Activated naive CD8-positive, alpha-beta T cell treated with anti-CD3 and anti-CD28 coated beads, Interleukin-2, amount 10 ng/mL, durations not matched to agents 7 days and 5 days (primary cell): ENCODE measurements around the gene UBE2A. TPM values are rescaled to one million over a fixed set of nuclear protein-coding genes. Genes with fewer than 3 reads are reported as not detected.
A peak's percentile ranks its signal among the peaks of the same experiment; 100 is the strongest.

ENCODE experiments used
- ATAC-seq: fragments of 150-1000 bp; cut with Tn5 transposase; one replicate; pipeline ENCODE4 v1.10.0; 2021; ENCODE audit warnings: low read depth, moderate library complexity
- POLR2A ChIA-PET: fragments of 350-600 bp; sonication (Branson Sonifier 250); formaldehyde crosslinking; loops from one replicate; lab custom pipeline; 2021; ENCODE audit warnings: antibody characterized with exemption; lab: Charles Lee
- DNase-seq: peaks from one replicate; pipeline ENCODE4 v3.0.0; 2021
- H3K27ac Mint-ChIP-seq: one replicate; pipeline ENCODE4 v1.8.0; 2022; ENCODE audit warnings: mild to moderate bottlenecking, mixed read lengths
- H3K27me3 Mint-ChIP-seq: one replicate; pipeline ENCODE4 v1.8.0; 2022; ENCODE audit warnings: mild to moderate bottlenecking, moderate library complexity, mixed read lengths
- H3K36me3 Mint-ChIP-seq: one replicate; pipeline ENCODE4 v1.8.0; 2021; ENCODE audit warnings: mild to moderate bottlenecking, mixed read lengths
- H3K4me1 Mint-ChIP-seq: one replicate; pipeline ENCODE4 v1.8.0; 2021; ENCODE audit warnings: mixed read lengths
- H3K4me3 Mint-ChIP-seq: one replicate; pipeline ENCODE4 v1.8.0; 2022; ENCODE audit warnings: mild to moderate bottlenecking, moderate library complexity, mixed read lengths
- H3K9me3 Mint-ChIP-seq: one replicate; pipeline ENCODE4 v1.8.0; 2021; ENCODE audit warnings: mixed read lengths
- total RNA-seq, 2 experiments: library from RNA; stranded (reverse); gene quantifications; one replicate each; pipeline ENCODE4 v1.2.3, GENCODE V29; 2021

UBE2A gene
- total RNA-seq: 10 to 100 TPM; 72.5 to 73.5 TPM

DNA sequence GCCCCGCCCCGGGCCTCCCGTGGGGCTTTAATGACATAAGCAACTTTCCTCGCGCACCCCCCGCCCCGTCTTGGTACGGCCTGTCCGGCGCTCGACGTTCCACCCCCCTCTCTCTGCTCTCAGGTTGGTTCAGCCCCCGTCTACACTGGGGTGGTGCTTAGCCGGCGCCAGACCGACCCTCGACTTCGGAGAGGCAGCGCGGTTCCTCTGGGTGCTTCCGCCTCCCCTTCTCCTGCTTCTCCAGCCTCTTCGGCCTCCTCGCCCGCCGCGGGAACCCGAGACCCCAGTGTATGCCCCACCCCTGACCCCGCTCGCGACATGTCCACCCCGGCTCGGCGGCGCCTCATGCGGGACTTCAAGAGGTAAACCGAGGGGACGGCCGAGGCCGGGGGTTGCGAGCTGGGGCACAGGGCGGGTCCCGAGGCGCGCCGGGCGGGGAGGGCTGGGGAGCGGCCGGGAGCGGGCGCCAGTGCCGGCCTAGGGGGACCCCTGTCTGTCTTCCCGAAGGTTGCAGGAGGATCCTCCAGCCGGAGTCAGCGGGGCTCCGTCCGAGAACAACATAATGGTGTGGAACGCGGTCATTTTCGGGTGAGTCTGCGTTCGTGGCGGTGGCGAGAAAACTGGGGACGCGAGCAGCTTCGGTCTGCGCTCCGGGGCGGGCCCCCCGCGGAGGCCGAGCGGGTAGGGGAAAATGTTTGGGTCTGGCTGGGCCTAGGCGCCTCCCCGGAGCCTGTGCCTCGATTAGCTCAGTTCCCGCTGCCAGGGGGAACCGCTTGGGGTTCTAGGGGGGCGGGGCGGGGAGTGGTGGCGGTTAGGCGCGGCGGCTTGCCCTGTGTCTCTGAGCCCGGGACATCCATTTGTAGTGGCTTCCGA, at the start of gene UBE2A:
Gene UBE2A (plus strand): TSS at position 170 of the 873 bp plus-strand sequence. CDS start 149 bp downstream, at position 319.
- H3K9me3 Mint-ChIP-seq: no peaks in the 10 kb centered on the region
- H3K4me3 Mint-ChIP-seq: peak within 1 kb of the TSS; percentile 92
- POLR2A ChIA-PET: interaction anchor here (0.6 to 2.2 kb wide), 12 partner anchors 9 to 266 kb away, joined by 3 to 19 read pairs (median 4); partner anchors contain the start of genes NKRF, RPL39, SEPTIN6 and SLC25A5

DNA sequence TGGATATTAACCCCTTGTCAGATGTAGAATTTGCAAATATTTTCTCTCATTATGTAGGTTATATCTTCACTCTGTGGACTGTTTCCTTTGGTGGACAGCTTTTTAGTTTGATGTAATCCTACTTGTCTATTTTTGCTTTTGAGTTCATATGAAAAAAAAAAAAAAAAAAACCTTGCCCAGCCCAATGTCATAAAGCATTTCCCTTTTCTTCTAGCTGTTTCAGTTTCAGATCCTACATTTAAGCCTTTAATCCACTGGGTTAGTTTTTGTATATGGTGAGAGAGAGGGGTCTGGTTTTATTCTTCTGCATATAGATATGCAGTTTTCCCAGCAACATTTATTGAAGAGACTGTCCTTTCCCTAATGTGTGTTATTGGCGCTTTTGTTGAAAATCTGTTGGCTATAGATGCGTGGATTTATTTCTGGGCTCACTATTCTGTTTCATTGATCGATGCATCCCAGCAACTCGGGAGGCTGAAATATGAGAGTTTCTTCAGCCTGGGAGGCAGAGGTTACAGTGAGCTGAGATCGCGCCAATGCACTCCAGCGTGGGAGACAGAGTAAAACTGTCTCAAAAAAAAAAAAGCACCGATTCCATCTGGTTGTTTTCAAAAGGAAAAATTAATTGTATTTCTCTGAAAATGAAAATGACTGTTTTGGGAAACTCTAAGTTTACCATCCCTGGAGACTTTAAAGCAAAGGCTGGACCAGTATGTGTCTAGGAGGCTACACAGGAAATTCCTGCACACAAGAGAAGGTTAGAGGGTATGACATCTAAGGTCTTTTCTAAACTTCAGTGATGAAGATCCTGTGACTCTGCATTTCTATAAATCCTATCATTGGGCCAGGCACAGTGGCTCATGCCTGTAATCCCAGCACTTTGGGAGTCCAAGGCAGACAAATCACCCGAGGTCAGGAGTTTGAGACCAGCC, 44.8 kb upstream of the UBE2A start:
- Mint-ChIP-seq H3K4me3 (no peak overlapping the region), H3K36me3 (no peaks in the 10 kb centered on the region), H3K27ac (no peak overlapping the region), H3K27me3 (no peaks in the 10 kb centered on the region), H3K4me1 (peaks cover 7% of the 10 kb centered on the region), H3K9me3 (no peaks in the 10 kb centered on the region)
- DNase-seq: no peak
- no peak for ATAC-seq
- POLR2A ChIA-PET: interaction anchor here (0.8 kb wide), 1 partner anchor 74 kb away, joined by 3 read pairs; no protein-coding TSS in a partner anchor

More for the DNA sequence above, at the start of gene UBE2A:
- DNase-seq: peak; percentile 88
- H3K27me3 Mint-ChIP-seq: no peaks in the 10 kb centered on the region
- H3K27ac Mint-ChIP-seq: peak within 1 kb of the TSS; percentile 88
- peaks cover 1% of the 10 kb centered on the region for H3K36me3 Mint-ChIP-seq
- peaks cover 11% of the 10 kb centered on the region for H3K4me1 Mint-ChIP-seq
- ATAC-seq: peak; percentile 90

DNA sequence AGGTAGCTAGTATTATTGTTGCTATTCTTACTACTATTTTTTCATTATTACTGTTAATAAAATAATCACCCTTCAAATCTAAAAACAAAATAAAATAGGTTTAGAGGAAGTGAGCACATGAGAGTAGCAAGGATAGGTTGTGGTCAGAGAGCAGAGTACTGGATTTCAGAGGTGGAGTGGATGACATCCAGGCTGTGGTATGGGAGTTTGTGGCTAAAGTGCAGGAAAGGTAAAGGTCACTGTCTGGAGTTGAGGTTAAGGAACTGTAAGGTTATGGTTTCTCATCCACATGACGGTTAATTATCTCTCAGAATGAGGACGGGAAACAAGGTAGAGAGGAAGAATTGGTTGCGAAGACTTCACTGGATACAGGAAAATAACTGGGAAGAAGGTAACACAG, 36.9 kb upstream of the UBE2A start:
- H3K4me1 Mint-ChIP-seq: peaks cover 4% of the 10 kb centered on the region
- ATAC-seq (no peak), DNase-seq (no peak)
- H3K9me3 Mint-ChIP-seq: no peaks in the 10 kb centered on the region
- H3K4me3 Mint-ChIP-seq: no peak overlapping the region
- peaks cover 2% of the 10 kb centered on the region for H3K36me3 Mint-ChIP-seq
- POLR2A ChIA-PET: no interaction called here
- no peaks in the 10 kb centered on the region for H3K27me3 Mint-ChIP-seq
- H3K27ac Mint-ChIP-seq: no peak overlapping the region

DNA sequence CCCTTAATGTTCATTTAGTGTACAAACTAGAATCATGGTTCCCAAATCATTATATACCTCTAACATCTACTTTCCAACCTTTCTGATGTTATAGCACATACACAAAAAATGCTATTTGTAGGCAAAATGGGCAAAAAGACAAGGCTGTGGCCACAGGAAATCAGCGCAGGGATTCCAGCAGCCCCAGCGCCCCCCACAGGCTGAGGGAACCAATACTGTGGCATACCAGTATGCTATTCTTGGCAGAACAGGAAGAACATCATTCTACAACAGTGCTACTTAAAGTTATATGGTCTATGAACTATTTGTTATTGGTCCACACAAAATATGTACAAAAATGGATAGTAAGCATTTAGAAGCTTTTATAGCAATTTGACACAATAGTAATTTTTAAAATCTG, 34.5 kb upstream of the UBE2A start:
- H3K27me3 Mint-ChIP-seq: no peaks in the 10 kb centered on the region
- H3K36me3 Mint-ChIP-seq: peaks cover 2% of the 10 kb centered on the region
- POLR2A ChIA-PET: no interaction called here
- DNase-seq (peak; percentile 26), ATAC-seq (no peak)
- no peak overlapping the region for H3K4me3 Mint-ChIP-seq
- H3K4me1 Mint-ChIP-seq: peaks cover 4% of the 10 kb centered on the region
- H3K9me3 Mint-ChIP-seq: no peaks in the 10 kb centered on the region
- no peak overlapping the region for H3K27ac Mint-ChIP-seq

DNA sequence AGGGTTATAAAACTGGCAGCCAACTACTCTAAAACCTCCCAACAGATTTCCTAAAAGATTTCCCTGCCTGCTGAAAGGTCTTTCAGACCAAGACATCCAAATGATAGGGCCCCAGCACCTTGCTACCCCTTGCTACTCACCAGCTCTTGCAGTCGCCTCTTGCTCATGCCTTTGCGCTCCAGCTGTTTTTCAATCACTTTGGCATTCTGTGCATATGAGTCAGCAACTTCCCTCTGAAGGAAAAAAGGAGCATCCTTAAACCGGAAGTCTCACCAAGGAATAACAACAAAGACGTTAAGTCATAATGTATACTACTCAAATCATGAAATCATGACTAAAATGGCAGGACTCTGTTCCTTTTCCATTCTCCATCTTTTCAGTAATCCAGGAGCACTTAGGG, 33.2 kb upstream of the UBE2A start:
- DNase-seq: no peak
- POLR2A ChIA-PET: no interaction called here
- no peaks in the 10 kb centered on the region for H3K9me3 Mint-ChIP-seq
- no peak overlapping the region for H3K4me3 Mint-ChIP-seq
- H3K27me3 Mint-ChIP-seq: no peaks in the 10 kb centered on the region
- peaks cover 4% of the 10 kb centered on the region for H3K4me1 Mint-ChIP-seq
- H3K36me3 Mint-ChIP-seq: peaks cover 2% of the 10 kb centered on the region
- ATAC-seq: no peak
- no peak overlapping the region for H3K27ac Mint-ChIP-seq

DNA sequence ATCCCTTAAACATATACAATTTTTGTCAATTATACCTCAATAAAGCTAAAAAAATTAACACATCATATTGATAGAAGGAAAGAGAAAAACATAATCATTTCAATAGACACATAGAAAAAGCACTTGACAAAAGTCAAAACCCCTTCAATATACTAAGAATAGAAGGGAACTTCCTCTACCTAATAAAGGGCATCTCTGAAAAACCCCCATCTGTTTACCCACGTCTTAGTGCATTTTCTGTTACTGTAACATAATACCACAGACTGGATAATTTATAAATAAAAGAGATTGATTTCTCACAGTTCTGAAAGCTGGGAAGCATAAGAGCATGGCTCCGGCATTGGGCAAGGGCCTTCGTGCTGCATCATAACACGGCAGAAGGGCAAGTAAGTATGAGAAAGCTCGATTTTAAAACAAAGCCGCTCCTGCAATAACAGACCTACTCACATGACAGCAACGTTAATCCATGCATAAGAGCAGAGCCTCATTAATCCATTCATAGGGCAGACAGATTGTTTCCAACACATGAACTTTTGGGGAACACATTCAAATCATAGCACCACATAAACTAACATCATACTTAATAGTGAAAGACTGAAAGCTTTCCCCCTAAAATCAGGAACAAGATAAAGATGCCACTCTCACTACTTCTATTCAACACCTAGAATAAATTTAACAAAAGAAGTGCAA, 24.9 kb upstream of the UBE2A start:
- ATAC-seq (no peak), DNase-seq (no peak)
- H3K4me3 Mint-ChIP-seq: no peak overlapping the region
- H3K27ac Mint-ChIP-seq: no peak overlapping the region
- POLR2A ChIA-PET: interaction anchor here (0.6 kb wide), 1 partner anchor 181 kb away, joined by 5 read pairs; no protein-coding TSS in a partner anchor
- H3K9me3 Mint-ChIP-seq: no peaks in the 10 kb centered on the region
- no peaks in the 10 kb centered on the region for H3K27me3 Mint-ChIP-seq
- H3K36me3 Mint-ChIP-seq: peaks cover 5% of the 10 kb centered on the region
- no peaks in the 10 kb centered on the region for H3K4me1 Mint-ChIP-seq

DNA sequence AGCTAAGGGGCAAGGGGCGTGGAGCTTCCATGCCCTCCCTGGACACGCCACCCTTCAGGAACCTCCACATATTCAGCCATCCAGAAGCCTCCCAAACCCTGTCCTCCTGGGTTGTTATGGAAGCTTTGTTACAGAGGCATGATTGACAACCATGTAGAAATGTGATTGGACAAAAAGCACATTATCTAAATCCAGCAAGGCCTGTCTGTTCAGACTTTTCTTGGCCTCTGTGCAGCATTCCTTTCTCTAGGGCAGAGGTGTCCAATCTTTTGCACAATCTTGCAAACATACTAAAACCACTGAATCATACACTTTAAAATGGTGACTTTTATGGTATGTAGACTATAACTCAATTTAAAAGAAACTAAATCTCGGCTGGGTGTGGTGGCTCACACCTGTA, 21.9 kb upstream of the UBE2A start:
- POLR2A ChIA-PET: no interaction called here
- no peaks in the 10 kb centered on the region for H3K9me3 Mint-ChIP-seq
- peaks cover 10% of the 10 kb centered on the region for H3K36me3 Mint-ChIP-seq
- no peak overlapping the region for H3K4me3 Mint-ChIP-seq
- ATAC-seq (no peak), DNase-seq (no peak)
- H3K4me1 Mint-ChIP-seq: no peaks in the 10 kb centered on the region
- no peaks in the 10 kb centered on the region for H3K27me3 Mint-ChIP-seq
- no peak overlapping the region for H3K27ac Mint-ChIP-seq

DNA sequence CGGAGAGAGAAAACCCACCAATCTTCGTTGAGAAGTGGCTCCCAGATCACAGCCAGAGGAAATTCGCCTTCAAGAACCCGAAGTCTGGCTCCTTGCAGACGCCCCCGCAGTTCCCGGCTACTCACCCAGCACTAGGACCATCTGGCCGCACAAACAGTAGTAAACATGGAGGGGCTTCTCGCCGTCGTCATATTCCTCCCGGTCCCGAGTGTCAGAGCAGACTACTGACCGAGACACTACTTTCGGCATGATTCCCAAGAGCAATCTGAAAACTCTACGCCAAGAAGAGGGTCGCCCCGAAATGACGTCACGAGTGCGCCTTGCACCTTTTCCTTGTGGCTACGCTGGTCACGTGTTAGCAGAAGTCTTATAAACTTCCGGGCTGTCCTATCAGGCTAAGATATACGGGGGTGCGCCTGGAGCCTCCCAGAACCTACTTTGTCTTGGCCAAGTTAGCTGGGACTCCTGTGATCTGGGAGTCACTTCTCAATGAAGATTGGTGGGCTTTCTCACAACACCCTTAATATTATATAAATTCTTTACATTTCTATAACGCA, 9.2 kb upstream of the UBE2A start, which contains the start of gene STEEP1:
Gene STEEP1 (minus strand): TSS at position 303 of the 557 bp plus-strand sequence. CDS start 54 bp downstream, at position 249.
- Mint-ChIP-seq H3K4me3 (peak within 1 kb of the TSS; percentile 95), H3K4me1 (peaks cover 13% of the 10 kb centered on the region), H3K36me3 (no peaks in the 10 kb centered on the region), H3K27ac (peak within 1 kb of the TSS; percentile 88), H3K27me3 (no peaks in the 10 kb centered on the region), H3K9me3 (no peaks in the 10 kb centered on the region)
- ATAC-seq (peak; percentile 97), DNase-seq (peak; percentile 79)
- POLR2A ChIA-PET: interaction anchor here (1.0 to 1.5 kb wide), 2 partner anchors 9 to 125 kb away, joined by 6 to 7 read pairs; partner anchors contain the start of gene UBE2A

DNA sequence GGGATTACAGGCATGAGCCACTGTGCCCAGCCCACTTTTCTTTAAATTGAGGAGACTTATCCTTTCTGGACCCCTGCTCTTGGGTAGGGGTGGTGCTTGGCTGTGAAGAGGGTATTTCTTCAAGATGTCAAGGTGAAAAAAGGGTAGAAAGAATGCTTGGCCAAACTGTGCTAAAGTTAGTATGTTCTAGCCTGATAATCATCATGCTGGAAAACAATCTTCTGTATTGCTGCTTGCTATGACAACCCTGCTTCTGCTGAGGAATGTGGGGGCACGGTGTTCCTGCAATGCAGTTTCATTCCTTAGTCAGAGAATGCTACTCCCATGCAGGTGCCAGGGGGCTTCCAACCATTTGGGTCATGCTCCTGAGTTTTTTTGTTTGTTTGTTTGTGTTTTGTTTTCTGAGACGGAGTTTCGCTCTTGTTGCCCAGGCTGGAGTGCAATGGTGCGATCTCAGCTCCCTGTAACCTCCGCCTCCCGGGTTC, 4.0 kb upstream of the UBE2A start:
- H3K9me3 Mint-ChIP-seq: no peaks in the 10 kb centered on the region
- ATAC-seq: no peak
- POLR2A ChIA-PET: no interaction called here

DNA sequence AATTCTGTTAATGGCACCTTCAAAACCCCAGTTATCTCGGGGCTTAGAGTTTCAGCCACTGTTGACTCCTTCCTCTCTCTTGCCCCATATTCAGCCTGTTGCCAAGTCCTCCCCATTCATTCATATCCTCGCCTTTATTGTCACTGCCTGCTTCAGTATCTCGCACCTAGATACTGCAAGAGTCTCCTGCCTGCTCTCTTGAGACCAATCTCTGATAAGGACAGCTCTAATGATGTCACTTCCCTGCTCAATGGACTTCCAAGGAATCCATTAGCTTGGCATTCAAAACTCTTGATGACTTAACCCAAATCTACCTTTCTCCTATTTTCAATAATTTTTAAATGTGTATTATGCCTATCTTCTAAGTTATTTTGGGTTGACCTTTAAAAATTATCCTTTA, 1.1 kb upstream of the UBE2A start:
- POLR2A ChIA-PET: interaction anchor here (1.1 to 2.2 kb wide), 2 partner anchors 32 to 218 kb away, joined by 3 to 19 read pairs; partner anchors contain the start of genes NKRF and RPL39
- DNase-seq: no peak
- Mint-ChIP-seq H3K36me3 (peaks cover 1% of the 10 kb centered on the region), H3K27ac (no peak overlapping the region), H3K4me1 (peaks cover 9% of the 10 kb centered on the region), H3K27me3 (no peaks in the 10 kb centered on the region), H3K4me3 (peak overlapping the region; percentile 92), H3K9me3 (no peaks in the 10 kb centered on the region)
- ATAC-seq: no peak

More for the DNA sequence above, 4.0 kb upstream of the UBE2A start:
- no peak for DNase-seq
- Mint-ChIP-seq H3K36me3 (no peaks in the 10 kb centered on the region), H3K4me3 (no peak overlapping the region), H3K27ac (no peak overlapping the region), H3K27me3 (no peaks in the 10 kb centered on the region), H3K4me1 (peaks cover 4% of the 10 kb centered on the region)

DNA sequence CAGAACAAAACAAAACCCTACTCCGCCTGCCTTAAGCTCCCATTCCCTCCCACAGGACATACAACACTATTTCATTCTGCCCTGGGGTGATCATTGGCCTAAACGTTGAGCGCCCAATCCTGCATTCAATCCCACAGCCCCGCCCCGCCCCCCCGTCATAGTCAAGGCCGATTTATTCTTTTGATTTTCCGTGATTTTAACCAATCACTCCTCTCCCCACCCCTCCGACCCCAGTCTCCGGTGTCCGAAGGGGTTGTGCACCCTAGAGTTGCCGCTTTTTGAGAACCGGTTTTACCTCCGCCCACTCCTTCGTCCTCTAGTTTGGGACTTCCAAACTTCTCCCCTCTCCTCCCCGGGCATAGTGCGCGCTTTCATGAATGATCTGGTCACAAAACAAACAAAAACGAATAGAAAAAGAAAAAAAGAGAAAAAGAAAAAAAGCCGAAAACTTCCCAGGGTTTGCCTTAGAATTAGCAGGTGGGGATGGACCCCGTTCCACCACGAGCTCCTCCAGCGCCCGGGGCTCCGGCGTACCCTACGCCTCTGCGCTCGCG, 446 bp upstream of the UBE2A start:
- DNase-seq (no peak), ATAC-seq (no peak)
- peak overlapping the region; percentile 92 for H3K4me3 Mint-ChIP-seq
- H3K4me1 Mint-ChIP-seq: peaks cover 11% of the 10 kb centered on the region
- peak overlapping the region; percentile 88 for H3K27ac Mint-ChIP-seq
- H3K36me3 Mint-ChIP-seq: peaks cover 1% of the 10 kb centered on the region
- POLR2A ChIA-PET: interaction anchor here (1.1 to 2.2 kb wide), 9 partner anchors 9 to 267 kb away, joined by 3 to 19 read pairs (median 4); partner anchors contain the start of genes NKRF, RPL39, SEPTIN6 and SLC25A5
- H3K9me3 Mint-ChIP-seq: no peaks in the 10 kb centered on the region
- H3K27me3 Mint-ChIP-seq: no peaks in the 10 kb centered on the region

DNA sequence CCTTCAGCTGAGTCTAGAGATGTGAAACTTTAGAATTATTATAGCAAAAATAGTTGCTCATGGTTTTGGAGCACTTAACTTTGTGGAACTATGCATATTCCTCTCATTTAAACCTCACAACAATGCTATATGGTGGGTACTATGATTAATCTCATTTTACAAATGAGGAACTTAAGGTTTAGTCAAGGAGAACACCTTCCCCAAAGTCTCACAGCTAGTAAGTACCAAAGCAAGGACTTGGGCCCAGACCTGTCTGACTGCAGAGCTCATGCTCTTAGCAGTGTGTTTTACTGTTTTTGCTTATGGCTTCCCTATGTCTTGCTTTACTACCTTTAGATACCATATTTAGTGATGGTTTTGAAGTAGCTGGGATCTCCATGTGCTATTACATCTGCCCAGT, 5.1 kb downstream of the UBE2A start:
- H3K27ac Mint-ChIP-seq: no peak overlapping the region

More for the DNA sequence above, 5.1 kb downstream of the UBE2A start:
- Mint-ChIP-seq H3K36me3 (peaks cover 1% of the 10 kb centered on the region), H3K9me3 (no peaks in the 10 kb centered on the region), H3K27me3 (no peaks in the 10 kb centered on the region), H3K4me3 (no peak overlapping the region), H3K4me1 (peaks cover 6% of the 10 kb centered on the region)
- no peak for ATAC-seq
- DNase-seq: no peak
- POLR2A ChIA-PET: interaction anchor here (0.6 kb wide), 1 partner anchor 34 kb away, joined by 4 read pairs; no protein-coding TSS in a partner anchor
